ENCODE measurements around the gene LAIR1.

LAIR1 gene

GRCh38 chr19:54312436-54313377 is 52.0 kb downstream of the LAIR1 start, which contains the start of gene LILRA5:
Gene LILRA5 (minus strand): TSS chr19:54313166. CDS start chr19:54313019, 147 bp downstream.
- peak; percentile 24 for DNase-seq

GRCh38 chr19:54312011-54312410 is 52.7 kb downstream of the LAIR1 start:
- DNase-seq, result no peak

GRCh38 chr19:54311486-54311885 is 53.2 kb downstream of the LAIR1 start:
- DNase-seq, result no peak

GRCh38 chr19:54310543-54310942 is 54.2 kb downstream of the LAIR1 start:
- DNase-seq, result no peak

GRCh38 chr19:54309811-54310210 is 54.9 kb downstream of the LAIR1 start:
- no peak for DNase-seq

GRCh38 chr19:54307389-54308020 is 57.2 kb downstream of the LAIR1 start:
- DNase-seq, result no peak

- no peak for DNase-seq
Measured at GRCh38 chr19:54305141-54305540, 59.6 kb downstream of the LAIR1 start.

- DNase-seq, result no peak
Measured at GRCh38 chr19:54302257-54302656, 62.5 kb downstream of the LAIR1 start.
